ENCODE data around the gene CBLB. TPM values are rescaled to one million over a fixed set of nuclear protein-coding genes. Genes with fewer than 3 reads are reported as not detected.
A peak's percentile ranks its signal among the peaks of the same experiment; 100 is the strongest.

Gene CBLB
- total RNA-seq, 1 donor from 2014 or later: 45.9 TPM

DNA sequence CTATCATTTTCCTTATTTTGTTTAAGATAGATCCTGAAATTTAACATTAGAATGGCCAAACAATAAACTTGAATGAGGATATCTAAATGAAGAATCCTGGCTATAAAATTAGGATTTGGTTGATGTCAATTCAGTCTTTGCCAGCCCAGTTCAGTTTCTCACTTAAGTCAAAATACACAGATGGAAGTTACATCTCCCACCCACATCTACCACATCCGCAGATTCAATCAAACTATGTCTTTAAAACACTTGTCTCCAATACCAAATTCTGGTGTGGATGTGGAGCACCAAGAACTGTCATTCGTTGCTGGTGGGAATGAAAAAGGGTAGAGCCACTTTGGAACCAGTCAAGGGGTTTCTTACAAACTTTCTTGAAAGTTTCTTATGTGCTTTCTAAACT is 18.2 kb downstream of the CBLB start:
- Histone ChIP-seq H3K4me3 (ENCODE audit: insufficient read depth, low read depth, low read length) (no peak overlapping the region), H3K9ac (ENCODE audit: low read length) (no peak overlapping the region), H3K36me3 (ENCODE audit: insufficient read depth, low read length) (peaks cover 28% of the 10 kb centered on the region), H2AFZ (ENCODE audit: low read depth, low read length) (no peak overlapping the region), H3K27ac (ENCODE audit: low read depth, low read length) (no peak overlapping the region), H3K27me3 (ENCODE audit: insufficient read depth, low read length) (no peaks in the 10 kb centered on the region), H3K9me3 (ENCODE audit: insufficient read depth, low read depth, low read length) (no peaks in the 10 kb centered on the region), H3K4me1 (ENCODE audit: insufficient read depth, low read length) (no peaks in the 10 kb centered on the region), H4K20me1 (ENCODE audit: insufficient read depth, low read length) (peaks cover 13% of the 10 kb centered on the region), H3K4me2 (ENCODE audit: low read length) (no peak overlapping the region), H3K79me2 (ENCODE audit: insufficient read depth, low read length) (peaks cover 77% of the 10 kb centered on the region)
- Mint-ChIP-seq H3K27me3 (ENCODE audit: low read depth, unreplicated experiment) (no peaks in the 10 kb centered on the region), H3K9me3 (ENCODE audit: unreplicated experiment) (no peaks in the 10 kb centered on the region), H3K4me3 (ENCODE audit: unreplicated experiment) (no peak overlapping the region), H3K27ac (ENCODE audit: unreplicated experiment) (no peak overlapping the region), H3K36me3 (ENCODE audit: low read depth, unreplicated experiment) (peaks cover 2% of the 10 kb centered on the region), H3K4me1 (ENCODE audit: low read depth, unreplicated experiment) (peaks cover 22% of the 10 kb centered on the region)
- no peak for DNase-seq (ENCODE audit: low read depth)
- no peak for TF ChIP-seq EZH2 (IDR thresholded peaks at IDR 0.05; ENCODE audit: insufficient read depth, low read length)
- TF ChIP-seq, protein P1, sequence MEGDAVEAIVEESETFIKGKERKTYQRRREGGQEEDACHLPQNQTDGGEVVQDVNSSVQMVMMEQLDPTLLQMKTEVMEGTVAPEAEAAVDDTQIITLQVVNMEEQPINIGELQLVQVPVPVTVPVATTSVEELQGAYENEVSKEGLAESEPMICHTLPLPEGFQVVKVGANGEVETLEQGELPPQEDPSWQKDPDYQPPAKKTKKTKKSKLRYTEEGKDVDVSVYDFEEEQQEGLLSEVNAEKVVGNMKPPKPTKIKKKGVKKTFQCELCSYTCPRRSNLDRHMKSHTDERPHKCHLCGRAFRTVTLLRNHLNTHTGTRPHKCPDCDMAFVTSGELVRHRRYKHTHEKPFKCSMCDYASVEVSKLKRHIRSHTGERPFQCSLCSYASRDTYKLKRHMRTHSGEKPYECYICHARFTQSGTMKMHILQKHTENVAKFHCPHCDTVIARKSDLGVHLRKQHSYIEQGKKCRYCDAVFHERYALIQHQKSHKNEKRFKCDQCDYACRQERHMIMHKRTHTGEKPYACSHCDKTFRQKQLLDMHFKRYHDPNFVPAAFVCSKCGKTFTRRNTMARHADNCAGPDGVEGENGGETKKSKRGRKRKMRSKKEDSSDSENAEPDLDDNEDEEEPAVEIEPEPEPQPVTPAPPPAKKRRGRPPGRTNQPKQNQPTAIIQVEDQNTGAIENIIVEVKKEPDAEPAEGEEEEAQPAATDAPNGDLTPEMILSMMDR (IDR thresholded peaks at IDR 0.05; ENCODE audit: insufficient read depth, low read depth, low read length): no peak
- peak; percentile 29 for FAIRE-seq

- Histone ChIP-seq H3K4me1 (ENCODE audit: insufficient read depth, low read length) (no peaks in the 10 kb centered on the region), H3K4me3 (ENCODE audit: insufficient read depth, low read depth, low read length) (no peak overlapping the region), H3K27ac (ENCODE audit: low read depth, low read length) (no peak overlapping the region), H3K27me3 (ENCODE audit: insufficient read depth, low read length) (no peaks in the 10 kb centered on the region), H4K20me1 (ENCODE audit: insufficient read depth, low read length) (peaks cover 13% of the 10 kb centered on the region), H3K79me2 (ENCODE audit: insufficient read depth, low read length) (peaks cover 68% of the 10 kb centered on the region), H3K9ac (ENCODE audit: low read length) (no peak overlapping the region), H3K4me2 (ENCODE audit: low read length) (no peak overlapping the region), H3K9me3 (ENCODE audit: insufficient read depth, low read depth, low read length) (no peaks in the 10 kb centered on the region), H2AFZ (ENCODE audit: low read depth, low read length) (no peak overlapping the region), H3K36me3 (ENCODE audit: insufficient read depth, low read length) (peaks cover 32% of the 10 kb centered on the region)
- no peak overlapping the region for H3K4me3 Mint-ChIP-seq (ENCODE audit: unreplicated experiment)
- H3K9me3 Mint-ChIP-seq (ENCODE audit: unreplicated experiment): no peaks in the 10 kb centered on the region
- TF ChIP-seq EZH2 (IDR thresholded peaks at IDR 0.05; ENCODE audit: insufficient read depth, low read length): no peak
- TF ChIP-seq, protein P1 (IDR thresholded peaks at IDR 0.05; ENCODE audit: insufficient read depth, low read depth, low read length): no peak
- H3K27me3 Mint-ChIP-seq (ENCODE audit: low read depth, unreplicated experiment): no peaks in the 10 kb centered on the region
- peaks cover 29% of the 10 kb centered on the region for H3K4me1 Mint-ChIP-seq (ENCODE audit: low read depth, unreplicated experiment)
- peak overlapping the region; percentile 7 for H3K27ac Mint-ChIP-seq (ENCODE audit: unreplicated experiment)
- DNase-seq (ENCODE audit: low read depth) (no peak), FAIRE-seq (peak; percentile 43)
- no peaks in the 10 kb centered on the region for H3K36me3 Mint-ChIP-seq (ENCODE audit: low read depth, unreplicated experiment)
Measured at GRCh38 chr3:105848821-105849220, 20.0 kb downstream of the CBLB start.

DNA sequence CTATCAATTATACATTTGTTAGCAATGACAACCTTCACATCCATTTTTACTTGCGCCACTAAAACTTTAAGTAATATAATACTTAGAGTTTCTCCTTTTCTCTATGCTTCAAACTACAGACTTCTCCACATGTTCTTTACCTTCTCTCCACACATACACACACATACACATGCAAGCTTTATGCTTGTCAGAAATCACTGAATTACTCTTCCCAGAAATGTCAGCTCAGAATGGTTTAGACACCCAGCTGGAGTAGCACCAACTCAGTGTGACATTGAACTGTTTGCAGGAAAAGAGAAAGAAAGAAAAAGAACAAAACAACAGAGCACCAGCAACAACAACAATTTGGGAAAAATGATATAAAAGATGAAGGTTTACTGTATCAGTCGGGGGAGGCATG is 20.9 kb downstream of the CBLB start:
- FAIRE-seq (no peak), DNase-seq (ENCODE audit: low read depth) (no peak)
- H3K9me3 ChIP-seq (ENCODE audit: insufficient read depth, low read depth, low read length): no peaks in the 10 kb centered on the region
- peaks cover 28% of the 10 kb centered on the region for H3K36me3 ChIP-seq (ENCODE audit: insufficient read depth, low read length)
- TF ChIP-seq EZH2 (IDR thresholded peaks at IDR 0.05; ENCODE audit: insufficient read depth, low read length): no peak
- H3K4me1 Mint-ChIP-seq (ENCODE audit: low read depth, unreplicated experiment): peaks cover 30% of the 10 kb centered on the region
- no peak overlapping the region for H3K27ac ChIP-seq (ENCODE audit: low read depth, low read length)
- H3K79me2 ChIP-seq (ENCODE audit: insufficient read depth, low read length): peaks cover 63% of the 10 kb centered on the region
- H3K36me3 Mint-ChIP-seq (ENCODE audit: low read depth, unreplicated experiment): no peaks in the 10 kb centered on the region
- no peak overlapping the region for H3K4me3 ChIP-seq (ENCODE audit: insufficient read depth, low read depth, low read length)
- no peaks in the 10 kb centered on the region for H3K27me3 Mint-ChIP-seq (ENCODE audit: low read depth, unreplicated experiment)
- H3K27ac Mint-ChIP-seq (ENCODE audit: unreplicated experiment): no peak overlapping the region
- H3K4me3 Mint-ChIP-seq (ENCODE audit: unreplicated experiment): no peak overlapping the region
- H3K4me2 ChIP-seq (ENCODE audit: low read length): no peak overlapping the region
- no peak overlapping the region for H2AFZ ChIP-seq (ENCODE audit: low read depth, low read length)
- no peaks in the 10 kb centered on the region for H3K4me1 ChIP-seq (ENCODE audit: insufficient read depth, low read length)
- H4K20me1 ChIP-seq (ENCODE audit: insufficient read depth, low read length): peaks cover 13% of the 10 kb centered on the region
- H3K9ac ChIP-seq (ENCODE audit: low read length): no peak overlapping the region
- H3K27me3 ChIP-seq (ENCODE audit: insufficient read depth, low read length): no peaks in the 10 kb centered on the region
- H3K9me3 Mint-ChIP-seq (ENCODE audit: unreplicated experiment): no peaks in the 10 kb centered on the region

Data from astrocyte (in vitro differentiated cells and primary cell).